ENCODE measurements around the gene TENM4. TPM values are rescaled to one million over a fixed set of nuclear protein-coding genes. Genes with fewer than 3 reads are reported as not detected.

Gene TENM4
- total and polyA plus RNA-seq, 4 donors = 0.02 to 0.33 (median 0.14) TPM

DNA sequence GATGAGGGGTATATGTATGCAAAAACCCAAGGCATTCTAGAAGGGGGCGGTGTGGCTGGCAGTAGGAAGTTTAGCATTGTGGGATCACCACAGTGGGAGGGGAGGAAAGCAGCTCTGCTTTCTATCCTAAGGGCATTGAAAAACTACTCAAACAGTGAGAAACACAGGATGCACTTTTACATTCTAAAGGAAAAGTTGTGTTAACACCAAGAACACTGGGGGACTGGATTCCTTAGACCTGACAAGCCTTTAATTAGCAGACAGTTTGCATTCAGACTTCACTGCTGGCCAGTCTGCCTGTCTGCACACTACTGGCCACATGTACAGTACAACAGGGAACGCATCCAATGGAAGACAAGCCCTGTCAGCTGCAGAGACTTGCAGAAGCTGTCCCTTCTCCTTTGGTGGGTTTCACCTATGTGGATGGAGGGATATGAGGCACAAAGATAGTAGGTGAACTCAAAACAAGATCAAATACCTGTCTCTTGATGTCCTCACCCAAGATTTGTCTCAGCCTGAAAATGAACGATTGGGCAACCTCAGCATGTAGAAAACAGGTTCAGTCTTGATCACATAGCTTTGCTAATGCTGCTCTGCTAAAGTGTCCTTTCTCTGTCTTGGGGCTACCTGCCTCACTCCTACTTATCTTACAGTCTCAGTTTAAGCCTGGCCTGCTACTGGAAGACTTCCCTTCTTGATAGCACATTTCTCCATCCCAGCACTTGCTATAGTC, 64.8 kb downstream of the TENM4 start:
- peaks cover 0 to 2% (median 0%) of the 10 kb centered on the region in 4 donors for H3K9me3 ChIP-seq (ENCODE audit: control insufficient read depth in 4 of 4, low read length in 3 of 4)

DNA sequence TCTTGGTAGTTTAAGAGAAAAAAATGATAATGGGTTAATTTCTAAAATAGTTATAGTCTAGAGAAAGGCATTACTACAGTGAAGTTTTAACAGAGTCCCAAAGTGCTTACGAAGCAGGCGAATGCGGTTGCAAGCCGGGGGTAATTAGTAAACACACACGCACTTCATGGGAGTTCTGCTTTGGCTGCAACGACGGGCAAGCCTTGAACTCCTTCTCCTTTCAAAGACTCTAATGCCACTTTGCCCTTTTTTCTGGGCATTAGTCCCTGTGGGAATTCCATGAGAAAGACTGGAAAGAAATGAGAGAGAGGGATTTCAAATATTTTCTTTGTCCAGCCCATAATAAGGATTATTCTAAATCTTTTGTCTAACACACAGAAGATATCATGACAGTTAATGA, 66.1 kb downstream of the TENM4 start:
- no peaks in the 10 kb centered on the region for H3K36me3 ChIP-seq (ENCODE audit: control insufficient read depth in 4 of 4, insufficient read depth in 3 of 4, low read depth in 1 of 4, low read length in 3 of 4)
- H3K9ac ChIP-seq (ENCODE audit: low read depth in 1 of 2, low read length in 2 of 2) = no peak overlapping the region
- TF ChIP-seq HNF4A (conservative IDR thresholded peaks at IDR 0.05) (no peak), NR2F2 (IDR thresholded peaks at IDR 0.05) (no peak), RAD21 (IDR thresholded peaks at IDR 0.05) (no peak), SP1 (IDR thresholded peaks at IDR 0.05) (no peak), HNF4G (IDR thresholded peaks at IDR 0.05) (no peak), GABPA (IDR thresholded peaks at IDR 0.05 in 1 of 2, conservative IDR thresholded peaks at IDR 0.05 in 1 of 2) (no peak), JUND (IDR thresholded peaks at IDR 0.05) (no peak), EGR1 (IDR thresholded peaks at IDR 0.05; ENCODE audit: low read depth in 2 of 2) (no peak), MAX (IDR thresholded peaks at IDR 0.05) (no peak), RXRA (IDR thresholded peaks at IDR 0.05) (no peak)
- TF ChIP-seq, protein P1, sequence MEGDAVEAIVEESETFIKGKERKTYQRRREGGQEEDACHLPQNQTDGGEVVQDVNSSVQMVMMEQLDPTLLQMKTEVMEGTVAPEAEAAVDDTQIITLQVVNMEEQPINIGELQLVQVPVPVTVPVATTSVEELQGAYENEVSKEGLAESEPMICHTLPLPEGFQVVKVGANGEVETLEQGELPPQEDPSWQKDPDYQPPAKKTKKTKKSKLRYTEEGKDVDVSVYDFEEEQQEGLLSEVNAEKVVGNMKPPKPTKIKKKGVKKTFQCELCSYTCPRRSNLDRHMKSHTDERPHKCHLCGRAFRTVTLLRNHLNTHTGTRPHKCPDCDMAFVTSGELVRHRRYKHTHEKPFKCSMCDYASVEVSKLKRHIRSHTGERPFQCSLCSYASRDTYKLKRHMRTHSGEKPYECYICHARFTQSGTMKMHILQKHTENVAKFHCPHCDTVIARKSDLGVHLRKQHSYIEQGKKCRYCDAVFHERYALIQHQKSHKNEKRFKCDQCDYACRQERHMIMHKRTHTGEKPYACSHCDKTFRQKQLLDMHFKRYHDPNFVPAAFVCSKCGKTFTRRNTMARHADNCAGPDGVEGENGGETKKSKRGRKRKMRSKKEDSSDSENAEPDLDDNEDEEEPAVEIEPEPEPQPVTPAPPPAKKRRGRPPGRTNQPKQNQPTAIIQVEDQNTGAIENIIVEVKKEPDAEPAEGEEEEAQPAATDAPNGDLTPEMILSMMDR (IDR thresholded peaks at IDR 0.05; ENCODE audit: low read depth, low read length, missing input control) = no peak
- TF ChIP-seq, protein P2, sequence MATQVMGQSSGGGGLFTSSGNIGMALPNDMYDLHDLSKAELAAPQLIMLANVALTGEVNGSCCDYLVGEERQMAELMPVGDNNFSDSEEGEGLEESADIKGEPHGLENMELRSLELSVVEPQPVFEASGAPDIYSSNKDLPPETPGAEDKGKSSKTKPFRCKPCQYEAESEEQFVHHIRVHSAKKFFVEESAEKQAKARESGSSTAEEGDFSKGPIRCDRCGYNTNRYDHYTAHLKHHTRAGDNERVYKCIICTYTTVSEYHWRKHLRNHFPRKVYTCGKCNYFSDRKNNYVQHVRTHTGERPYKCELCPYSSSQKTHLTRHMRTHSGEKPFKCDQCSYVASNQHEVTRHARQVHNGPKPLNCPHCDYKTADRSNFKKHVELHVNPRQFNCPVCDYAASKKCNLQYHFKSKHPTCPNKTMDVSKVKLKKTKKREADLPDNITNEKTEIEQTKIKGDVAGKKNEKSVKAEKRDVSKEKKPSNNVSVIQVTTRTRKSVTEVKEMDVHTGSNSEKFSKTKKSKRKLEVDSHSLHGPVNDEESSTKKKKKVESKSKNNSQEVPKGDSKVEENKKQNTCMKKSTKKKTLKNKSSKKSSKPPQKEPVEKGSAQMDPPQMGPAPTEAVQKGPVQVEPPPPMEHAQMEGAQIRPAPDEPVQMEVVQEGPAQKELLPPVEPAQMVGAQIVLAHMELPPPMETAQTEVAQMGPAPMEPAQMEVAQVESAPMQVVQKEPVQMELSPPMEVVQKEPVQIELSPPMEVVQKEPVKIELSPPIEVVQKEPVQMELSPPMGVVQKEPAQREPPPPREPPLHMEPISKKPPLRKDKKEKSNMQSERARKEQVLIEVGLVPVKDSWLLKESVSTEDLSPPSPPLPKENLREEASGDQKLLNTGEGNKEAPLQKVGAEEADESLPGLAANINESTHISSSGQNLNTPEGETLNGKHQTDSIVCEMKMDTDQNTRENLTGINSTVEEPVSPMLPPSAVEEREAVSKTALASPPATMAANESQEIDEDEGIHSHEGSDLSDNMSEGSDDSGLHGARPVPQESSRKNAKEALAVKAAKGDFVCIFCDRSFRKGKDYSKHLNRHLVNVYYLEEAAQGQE (IDR thresholded peaks at IDR 0.05) = no peak
- no peaks in the 10 kb centered on the region for H3K4me1 ChIP-seq (ENCODE audit: control insufficient read depth in 4 of 4, insufficient read depth in 4 of 4, low read length in 3 of 4)
- DNase-seq (ENCODE audit: low spot score) = no peak
- 43% methylated on average over 7 of the region's 7 CpGs for WGBS
- H3K4me3 ChIP-seq (ENCODE audit: low read depth in 1 of 3, low read length in 3 of 3) = no peak overlapping the region
- peaks cover 0 to 4% (median under 1%) of the 10 kb centered on the region in 4 donors for H3K27me3 ChIP-seq (ENCODE audit: control insufficient read depth in 4 of 4, insufficient read depth in 4 of 4, low read length in 3 of 4)
- H3K27ac ChIP-seq (ENCODE audit: low read depth in 1 of 2, low read length in 2 of 2) = no peak overlapping the region
- H3K9me3 ChIP-seq (ENCODE audit: control insufficient read depth in 4 of 4, low read length in 3 of 4) = peaks cover 0 to 2% (median 0%) of the 10 kb centered on the region in 4 donors

More for the DNA sequence above, 64.8 kb downstream of the TENM4 start:
- no peak overlapping the region for H3K4me3 ChIP-seq (ENCODE audit: low read depth in 1 of 3, low read length in 3 of 3)
- no peaks in the 10 kb centered on the region for H3K4me1 ChIP-seq (ENCODE audit: control insufficient read depth in 4 of 4, insufficient read depth in 4 of 4, low read length in 3 of 4)
- TF ChIP-seq RXRA (IDR thresholded peaks at IDR 0.05) (no peak), SP1 (IDR thresholded peaks at IDR 0.05) (no peak), HNF4G (IDR thresholded peaks at IDR 0.05) (no peak), HNF4A (conservative IDR thresholded peaks at IDR 0.05) (no peak), FOXA2 (IDR thresholded peaks at IDR 0.05) (no peak), NR2F2 (IDR thresholded peaks at IDR 0.05) (no peak), MAX (IDR thresholded peaks at IDR 0.05) (no peak)
- no peaks in the 10 kb centered on the region for H3K36me3 ChIP-seq (ENCODE audit: control insufficient read depth in 4 of 4, insufficient read depth in 3 of 4, low read depth in 1 of 4, low read length in 3 of 4)
- no peak overlapping the region for H3K9ac ChIP-seq (ENCODE audit: low read depth in 1 of 2, low read length in 2 of 2)
- no peak for DNase-seq (ENCODE audit: low spot score)
- H3K27ac ChIP-seq (ENCODE audit: low read depth in 1 of 2, low read length in 2 of 2) = no peak overlapping the region
- H3K27me3 ChIP-seq (ENCODE audit: control insufficient read depth in 4 of 4, insufficient read depth in 4 of 4, low read length in 3 of 4) = peaks cover 0 to 4% (median under 1%) of the 10 kb centered on the region in 4 donors
- 64% methylated on average over 3 of the region's 3 CpGs for WGBS
